Epithelial cell of proximal tubule (primary cell): Measurements from ENCODE around the gene TBATA. TPM values are rescaled to one million over a fixed set of nuclear protein-coding genes. Genes with fewer than 3 reads are reported as not detected.
A peak's percentile ranks its signal among the peaks of the same experiment; 100 is the strongest.

ENCODE experiments used
- DNase-seq: peaks from one replicate; pipeline ENCODE4 v3.0.0-alpha.2; 2011; ENCODE audit warnings: low read depth
- H3K4me3 ChIP-seq: 2 replicates; pipeline ENCODE4 v1.5.1; 2011; ENCODE audit warnings: low read depth, mild to moderate bottlenecking, low read length
- total RNA-seq: library from RNA; depleted of rRNA; stranded (reverse); fragments of >200 nt; gene quantifications from 2 replicates; pipeline ENCODE4 v1.2.3, GENCODE V29; 2015
- TF ChIP-seq, protein P1 (sequence below): conservative IDR thresholded peaks from 2 replicates; pipeline ENCODE4 v1.5.1; 2012; ENCODE audit warnings: low read depth, mild to moderate bottlenecking, low read length

The TBATA gene
- total RNA-seq, 1 donor from 2014 or later = not detected

DNA sequence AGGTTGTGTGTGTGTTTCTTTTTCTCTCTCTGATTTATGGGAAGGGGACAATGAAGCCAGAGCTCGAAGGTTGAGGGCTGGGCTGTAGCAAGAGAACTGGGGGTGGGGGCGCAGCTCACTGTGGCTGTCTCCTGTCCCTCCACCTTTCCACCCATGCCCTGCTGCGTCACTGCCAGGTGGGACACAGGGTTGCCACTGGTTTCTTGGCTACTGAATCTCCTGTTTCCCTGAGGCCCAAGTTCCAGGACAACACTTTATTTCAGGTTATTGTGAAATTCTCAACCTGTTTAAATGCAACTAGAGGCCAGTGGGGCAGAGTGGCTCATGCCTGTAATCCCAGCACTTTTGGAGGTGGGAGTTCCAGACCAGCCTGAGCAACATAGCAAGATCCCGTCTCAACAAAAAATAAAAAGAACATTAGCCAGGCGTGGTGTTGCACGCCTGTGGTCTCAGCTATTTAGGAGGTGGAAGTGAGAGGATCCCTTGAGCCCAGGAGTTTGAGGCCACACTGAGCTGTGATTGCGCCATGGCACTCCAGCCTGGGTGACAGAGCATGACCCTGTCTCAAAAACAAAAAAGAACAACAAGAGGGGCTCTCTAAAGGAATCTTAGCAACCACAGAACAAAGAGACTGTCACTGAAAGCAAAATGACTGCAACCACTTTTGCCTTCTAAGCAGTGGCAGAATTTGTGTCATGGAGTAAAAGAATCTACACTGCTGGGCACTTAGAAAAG is 22.6 kb downstream of the TBATA start:
- no peak for DNase-seq
- H3K4me3 ChIP-seq = no peak overlapping the region
- TF ChIP-seq, protein P1, sequence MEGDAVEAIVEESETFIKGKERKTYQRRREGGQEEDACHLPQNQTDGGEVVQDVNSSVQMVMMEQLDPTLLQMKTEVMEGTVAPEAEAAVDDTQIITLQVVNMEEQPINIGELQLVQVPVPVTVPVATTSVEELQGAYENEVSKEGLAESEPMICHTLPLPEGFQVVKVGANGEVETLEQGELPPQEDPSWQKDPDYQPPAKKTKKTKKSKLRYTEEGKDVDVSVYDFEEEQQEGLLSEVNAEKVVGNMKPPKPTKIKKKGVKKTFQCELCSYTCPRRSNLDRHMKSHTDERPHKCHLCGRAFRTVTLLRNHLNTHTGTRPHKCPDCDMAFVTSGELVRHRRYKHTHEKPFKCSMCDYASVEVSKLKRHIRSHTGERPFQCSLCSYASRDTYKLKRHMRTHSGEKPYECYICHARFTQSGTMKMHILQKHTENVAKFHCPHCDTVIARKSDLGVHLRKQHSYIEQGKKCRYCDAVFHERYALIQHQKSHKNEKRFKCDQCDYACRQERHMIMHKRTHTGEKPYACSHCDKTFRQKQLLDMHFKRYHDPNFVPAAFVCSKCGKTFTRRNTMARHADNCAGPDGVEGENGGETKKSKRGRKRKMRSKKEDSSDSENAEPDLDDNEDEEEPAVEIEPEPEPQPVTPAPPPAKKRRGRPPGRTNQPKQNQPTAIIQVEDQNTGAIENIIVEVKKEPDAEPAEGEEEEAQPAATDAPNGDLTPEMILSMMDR = no peak

DNA sequence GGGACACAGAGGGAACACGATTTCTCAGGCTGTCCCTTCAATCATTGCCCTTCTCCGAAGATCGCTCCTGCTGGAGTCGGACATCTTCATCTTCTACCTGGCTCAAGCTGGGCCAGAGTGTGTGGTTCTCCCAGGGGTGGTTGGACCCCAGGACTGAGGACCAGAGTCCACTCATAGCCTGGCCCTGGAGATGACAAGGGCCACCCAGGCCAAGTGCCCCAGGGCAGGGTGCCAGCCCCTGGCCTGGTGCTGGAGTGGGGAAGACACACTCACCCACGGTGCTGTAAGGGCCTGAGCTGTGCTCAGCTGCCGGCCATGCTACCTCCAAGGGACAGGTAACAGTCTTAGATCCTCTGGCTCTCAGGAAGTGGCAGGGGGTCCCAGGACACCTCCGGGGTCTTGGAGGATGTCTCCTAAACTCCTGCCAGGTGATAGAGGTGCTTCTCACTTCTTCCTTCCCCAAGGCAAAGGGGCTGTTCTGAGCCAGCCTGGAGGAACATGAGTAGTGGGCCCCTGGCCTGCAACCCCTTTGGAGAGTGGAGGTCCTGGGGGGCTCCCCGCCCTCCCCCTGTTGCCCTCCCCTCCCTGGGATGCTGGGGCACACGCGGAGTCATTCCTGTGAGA is 23.3 kb downstream of the TBATA start:
- no peak overlapping the region for H3K4me3 ChIP-seq
- TF ChIP-seq, protein P1 = no peak
- DNase-seq = no peak

DNA sequence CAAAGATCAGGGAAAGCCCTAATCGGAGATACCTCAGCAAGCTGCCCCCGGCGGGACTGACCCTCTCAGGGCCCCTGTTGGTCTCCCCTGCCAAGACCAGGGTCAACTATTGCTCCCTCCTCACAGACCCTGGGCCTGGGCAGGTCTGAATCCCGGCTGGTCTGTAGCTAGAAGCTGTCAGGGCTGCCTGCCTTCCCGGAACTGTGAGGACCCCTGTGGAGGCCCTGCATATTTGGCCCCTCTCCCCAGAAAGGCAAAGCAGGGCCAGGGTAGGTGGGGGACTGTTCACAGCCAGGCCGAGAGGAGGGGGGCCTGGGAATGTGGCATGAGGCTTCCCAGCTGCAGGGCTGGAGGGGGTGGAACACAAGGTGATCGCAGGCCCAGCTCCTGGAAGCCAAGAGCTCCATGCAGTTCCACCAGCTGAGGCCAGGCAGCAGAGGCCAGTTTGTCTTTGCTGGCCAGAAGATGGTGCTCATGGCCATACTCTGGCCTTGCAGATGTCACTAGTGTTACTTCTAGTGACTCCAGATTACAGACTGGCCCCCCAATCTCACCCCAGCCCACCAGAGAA is 24.1 kb downstream of the TBATA start:
- no peak for DNase-seq
- H3K4me3 ChIP-seq = no peak overlapping the region
- TF ChIP-seq, protein P1 = peak; percentile 46

DNA sequence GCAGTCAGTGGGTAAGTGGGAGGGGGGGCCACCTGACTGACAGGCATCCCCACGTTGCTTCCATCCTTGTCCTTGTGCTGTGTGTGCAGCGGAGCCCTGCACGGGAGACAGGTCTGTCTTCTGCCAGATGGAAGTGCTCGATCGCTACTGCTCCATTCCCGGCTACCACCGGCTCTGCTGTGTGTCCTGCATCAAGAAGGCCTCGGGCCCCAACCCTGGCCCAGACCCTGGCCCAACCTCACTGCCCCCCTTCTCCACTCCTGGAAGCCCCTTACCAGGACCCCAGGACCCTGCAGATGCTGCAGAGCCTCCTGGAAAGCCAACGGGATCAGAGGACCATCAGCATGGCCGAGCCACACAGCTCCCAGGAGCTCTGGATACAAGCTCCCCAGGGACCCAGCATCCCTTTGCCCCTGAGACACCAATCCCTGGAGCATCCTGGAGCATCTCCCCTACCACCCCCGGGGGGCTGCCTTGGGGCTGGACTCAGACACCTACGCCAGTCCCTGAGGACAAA is 24.8 kb downstream of the TBATA start:
- no peak overlapping the region for H3K4me3 ChIP-seq
- no peak for DNase-seq
- TF ChIP-seq, protein P1 = no peak

DNA sequence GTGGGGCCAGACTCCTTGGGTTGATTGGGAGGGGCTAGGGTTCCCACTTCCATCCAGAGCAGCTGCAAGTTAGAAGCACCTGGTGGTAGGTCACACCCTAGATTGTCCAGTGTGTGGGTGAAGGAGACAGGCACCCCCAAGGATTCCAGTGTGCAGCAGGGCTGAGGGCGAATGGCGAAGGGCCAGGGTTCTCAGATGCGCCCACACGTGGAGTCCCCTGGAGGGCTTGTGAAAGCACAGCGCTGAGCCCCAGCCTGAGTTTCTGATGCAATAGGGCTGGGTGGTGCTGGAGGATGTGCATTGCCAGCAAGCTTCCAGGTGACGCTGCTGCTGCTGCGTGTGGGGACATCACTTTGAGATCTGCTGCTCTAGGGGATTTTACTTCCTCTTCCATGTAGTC is 25.4 kb downstream of the TBATA start:
- DNase-seq = no peak
- no peak overlapping the region for H3K4me3 ChIP-seq
- TF ChIP-seq, protein P1 = no peak

DNA sequence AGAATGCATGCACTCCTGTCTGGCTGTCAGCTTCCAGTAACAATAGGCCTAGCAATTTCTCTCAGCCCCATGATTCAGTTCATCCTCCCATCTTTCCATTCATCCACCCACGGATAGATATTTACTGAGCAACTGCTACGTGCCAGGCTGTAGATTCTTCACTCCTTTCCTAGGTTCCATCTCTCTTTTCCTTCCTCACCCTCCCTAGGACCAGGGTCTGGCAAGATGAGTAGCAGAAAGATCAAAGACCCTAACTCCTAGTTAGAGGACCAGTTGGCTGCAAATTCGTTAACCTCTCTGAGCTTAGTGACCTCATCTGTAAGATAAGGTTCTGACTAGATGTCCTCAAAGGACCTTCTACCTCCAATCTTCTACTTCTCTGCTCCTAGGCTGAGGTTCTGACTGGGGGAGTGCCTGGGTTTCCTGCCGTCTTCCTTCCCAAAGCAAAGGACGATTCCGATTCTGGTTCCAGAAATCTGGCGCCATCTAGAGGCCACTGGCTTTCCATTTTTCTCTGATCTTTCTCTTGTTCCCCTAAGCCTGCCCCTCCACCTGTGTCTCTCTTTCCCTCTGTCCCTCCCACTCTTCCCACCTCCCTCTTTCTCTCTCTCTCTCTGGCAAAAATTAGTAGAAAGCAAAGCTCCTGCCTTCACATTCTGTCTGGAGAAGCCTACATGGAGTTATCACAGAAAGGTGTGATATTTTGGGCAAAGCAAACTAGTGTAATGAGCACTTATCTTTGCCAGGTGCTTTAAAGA is 26.2 kb downstream of the TBATA start:
- TF ChIP-seq, protein P1 = peak; percentile 81
- peak; percentile 31 for DNase-seq
- no peak overlapping the region for H3K4me3 ChIP-seq
